WTC11 (cell line): ENCODE results near the gene DDX20. TPM values are rescaled to one million over a fixed set of nuclear protein-coding genes. Genes with fewer than 3 reads are reported as not detected.

ENCODE experiments used
- CREM ChIP-seq: sonication (generic); formaldehyde crosslinking; IDR thresholded peaks from 2 replicates; pipeline ENCODE4 v1.8.1; 2022; ENCODE audit warnings: mild to moderate bottlenecking, missing genetic modification reagents, moderate library complexity
- ESRRA ChIP-seq: sonication (generic); formaldehyde crosslinking; IDR thresholded peaks from 2 replicates; pipeline ENCODE4 v1.8.1; 2022; ENCODE audit warnings: mild to moderate bottlenecking, missing genetic modification reagents, borderline replicate concordance
- ETV6 ChIP-seq: sonication (generic); formaldehyde crosslinking; IDR thresholded peaks from 2 replicates; pipeline ENCODE4 v1.8.1; 2022; ENCODE audit warnings: mild to moderate bottlenecking, missing genetic modification reagents
- FOXK1 ChIP-seq: sonication (generic); formaldehyde crosslinking; IDR thresholded peaks from 2 replicates; pipeline ENCODE4 v1.8.0; 2022; ENCODE audit warnings: mild to moderate bottlenecking, moderate library complexity, missing genetic modification reagents
- GTF2I ChIP-seq: fragments of 250-450 bp; sonication (Bioruptor Pico); conservative IDR thresholded peaks from 2 replicates; pipeline ENCODE4 v1.4.0; 2021; ENCODE audit warnings: mild to moderate bottlenecking
- NFYB ChIP-seq: sonication (generic); formaldehyde crosslinking; conservative IDR thresholded peaks from 2 replicates; pipeline ENCODE4 v1.8.0; 2022; ENCODE audit warnings: low read depth, missing genetic modification reagents
- PRRX2 ChIP-seq: fragments of 250-450 bp; sonication (Bioruptor Pico); IDR thresholded peaks from 2 replicates; pipeline ENCODE4 v1.8.0; 2021; ENCODE audit warnings: mild to moderate bottlenecking
- RELA ChIP-seq: sonication (generic); formaldehyde crosslinking; IDR thresholded peaks from 2 replicates; pipeline ENCODE4 v1.8.1; 2022; ENCODE audit warnings: missing genetic modification reagents, mild to moderate bottlenecking, borderline replicate concordance
- SMAD3 ChIP-seq: sonication (generic); formaldehyde crosslinking; IDR thresholded peaks from 2 replicates; pipeline ENCODE4 v1.8.0; 2022; ENCODE audit warnings: missing genetic modification reagents, mild to moderate bottlenecking, borderline replicate concordance
- SP1 ChIP-seq: sonication (generic); formaldehyde crosslinking; conservative IDR thresholded peaks from 2 replicates; pipeline ENCODE4 v1.8.1; 2022; ENCODE audit warnings: missing genetic modification reagents
- ZNF219 ChIP-seq: sonication (generic); formaldehyde crosslinking; IDR thresholded peaks from 2 replicates; pipeline ENCODE4 v1.8.0; 2023; ENCODE audit warnings: missing genetic modification reagents, mild to moderate bottlenecking, borderline replicate concordance
- ZNF232 ChIP-seq: sonication (generic); formaldehyde crosslinking; IDR thresholded peaks from 2 replicates; pipeline ENCODE4 v1.8.0; 2022; ENCODE audit warnings: mild to moderate bottlenecking, missing genetic modification reagents
- ZNF317 ChIP-seq: sonication (generic); formaldehyde crosslinking; IDR thresholded peaks from 2 replicates; pipeline ENCODE4 v1.8.1; 2023; ENCODE audit warnings: low read depth, mild to moderate bottlenecking, moderate library complexity, missing genetic modification reagents, borderline replicate concordance
- total RNA-seq: library from RNA; stranded (reverse); gene quantifications from 3 replicates; pipeline ENCODE4 v1.2.3, GENCODE V29; 2021
- TF ChIP-seq, protein P1 (sequence below): fragments of 250-450 bp; sonication (Bioruptor Pico); IDR thresholded peaks from 2 replicates; pipeline ENCODE4 v1.9.0; 2021; ENCODE audit warnings: mild to moderate bottlenecking
- TF ChIP-seq, protein P2 (sequence below): sonication (generic); formaldehyde crosslinking; IDR thresholded peaks from 2 replicates; pipeline ENCODE4 v1.8.0; 2022; ENCODE audit warnings: mild to moderate bottlenecking, missing genetic modification reagents
- TF ChIP-seq, protein P3 (sequence below): fragments of 250-450 bp; sonication (Bioruptor Pico); IDR thresholded peaks from 2 replicates; pipeline ENCODE4 v1.9.0; 2021; ENCODE audit warnings: moderate library complexity, mild to moderate bottlenecking, inconsistent platforms, borderline replicate concordance
- TF ChIP-seq, protein P4 (sequence below): sonication (generic); formaldehyde crosslinking; IDR thresholded peaks from 2 replicates; pipeline ENCODE4 v1.8.1; 2022; ENCODE audit warnings: low read depth, mild to moderate bottlenecking, moderate library complexity, missing genetic modification reagents, borderline replicate concordance
- TF ChIP-seq, protein P5 (sequence below): sonication (generic); formaldehyde crosslinking; IDR thresholded peaks from 2 replicates; pipeline ENCODE4 v1.8.0; 2023; ENCODE audit warnings: missing genetic modification reagents
- TF ChIP-seq, protein P6 (sequence below): sonication (generic); formaldehyde crosslinking; conservative IDR thresholded peaks from 2 replicates; pipeline ENCODE4 v1.8.1; 2023; ENCODE audit warnings: mild to moderate bottlenecking, low read depth, missing genetic modification reagents, moderate library complexity
- TF ChIP-seq, protein P7 (sequence below): sonication (generic); formaldehyde crosslinking; IDR thresholded peaks from 2 replicates; pipeline ENCODE4 v1.8.0; 2023; ENCODE audit warnings: missing genetic modification reagents, mild to moderate bottlenecking, borderline replicate concordance
- TF ChIP-seq, protein P8 (sequence below): sonication (generic); formaldehyde crosslinking; IDR thresholded peaks from 2 replicates; pipeline ENCODE4 v1.8.1; 2022; ENCODE audit warnings: mild to moderate bottlenecking, moderate library complexity, missing genetic modification reagents
- TF ChIP-seq, protein P9 (sequence below): sonication (generic); formaldehyde crosslinking; IDR thresholded peaks from 2 replicates; pipeline ENCODE4 v1.8.1; 2023; ENCODE audit warnings: mild to moderate bottlenecking, missing genetic modification reagents, moderate library complexity

DDX20 gene
- total RNA-seq, 1 experiment from 2014 or later: 19.3 TPM

DNA sequence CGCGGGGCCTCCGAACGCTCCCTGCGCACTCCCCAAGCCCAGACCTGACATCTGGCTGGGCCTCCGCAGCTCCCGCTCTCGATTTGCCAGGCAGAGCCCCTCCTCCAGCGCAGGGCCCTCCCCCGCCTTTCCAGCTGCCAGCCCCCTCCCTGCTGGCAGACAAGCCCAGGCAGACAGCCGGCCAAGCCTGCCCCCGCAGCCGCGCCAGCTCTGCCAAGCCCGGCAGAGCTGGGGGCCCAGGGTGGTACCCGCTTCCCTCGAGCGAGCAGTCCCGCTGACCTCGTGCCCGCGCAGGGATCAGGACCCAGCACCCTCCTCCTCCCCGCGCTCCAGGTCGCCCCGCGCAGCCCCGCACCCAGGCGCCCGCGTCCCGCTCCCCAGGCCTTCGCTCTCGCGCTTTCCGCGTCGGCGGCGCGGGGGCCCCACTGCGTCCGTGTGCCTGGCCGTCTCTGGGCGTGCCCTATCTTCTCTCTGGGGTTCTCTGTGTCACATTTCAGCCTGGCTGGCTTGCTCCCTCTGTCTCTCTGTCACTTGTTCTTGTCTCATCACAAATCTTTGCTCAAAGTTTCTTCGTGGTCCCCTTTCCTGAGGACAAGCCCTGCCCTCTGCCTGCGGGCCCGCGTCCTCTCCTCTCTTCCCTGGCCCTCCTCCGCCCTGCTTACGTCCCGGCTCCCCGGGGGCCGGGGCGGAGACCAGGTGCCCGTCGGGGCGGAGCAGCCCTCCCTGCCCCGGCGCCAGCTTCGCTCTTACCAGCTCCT lies 17.1 kb upstream of the DDX20 start (continued):
- TF ChIP-seq, protein P1, sequence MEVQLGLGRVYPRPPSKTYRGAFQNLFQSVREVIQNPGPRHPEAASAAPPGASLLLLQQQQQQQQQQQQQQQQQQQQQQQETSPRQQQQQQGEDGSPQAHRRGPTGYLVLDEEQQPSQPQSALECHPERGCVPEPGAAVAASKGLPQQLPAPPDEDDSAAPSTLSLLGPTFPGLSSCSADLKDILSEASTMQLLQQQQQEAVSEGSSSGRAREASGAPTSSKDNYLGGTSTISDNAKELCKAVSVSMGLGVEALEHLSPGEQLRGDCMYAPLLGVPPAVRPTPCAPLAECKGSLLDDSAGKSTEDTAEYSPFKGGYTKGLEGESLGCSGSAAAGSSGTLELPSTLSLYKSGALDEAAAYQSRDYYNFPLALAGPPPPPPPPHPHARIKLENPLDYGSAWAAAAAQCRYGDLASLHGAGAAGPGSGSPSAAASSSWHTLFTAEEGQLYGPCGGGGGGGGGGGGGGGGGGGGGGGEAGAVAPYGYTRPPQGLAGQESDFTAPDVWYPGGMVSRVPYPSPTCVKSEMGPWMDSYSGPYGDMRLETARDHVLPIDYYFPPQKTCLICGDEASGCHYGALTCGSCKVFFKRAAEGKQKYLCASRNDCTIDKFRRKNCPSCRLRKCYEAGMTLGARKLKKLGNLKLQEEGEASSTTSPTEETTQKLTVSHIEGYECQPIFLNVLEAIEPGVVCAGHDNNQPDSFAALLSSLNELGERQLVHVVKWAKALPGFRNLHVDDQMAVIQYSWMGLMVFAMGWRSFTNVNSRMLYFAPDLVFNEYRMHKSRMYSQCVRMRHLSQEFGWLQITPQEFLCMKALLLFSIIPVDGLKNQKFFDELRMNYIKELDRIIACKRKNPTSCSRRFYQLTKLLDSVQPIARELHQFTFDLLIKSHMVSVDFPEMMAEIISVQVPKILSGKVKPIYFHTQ: no peak
- TF ChIP-seq SMAD3 (no peak), NFYB (no peak), ZNF219 (peak; percentile 19; the same call in 1 of the 2 replicates), FOXK1 (CRISPR knock-in tag) (no peak), SP1 (CRISPR knock-in tag) (no peak; the same call in 1 of the 2 replicates), ESRRA (CRISPR knock-in tag) (no peak), PRRX2 (CRISPR knock-in tag) (no peak), GTF2I (CRISPR knock-in tag) (no peak), CREM (CRISPR knock-in tag) (no peak), ZNF232 (CRISPR knock-in tag) (no peak), ZNF317 (CRISPR knock-in tag) (0 out of 2 replicates have a peak, but pooled peaks have one; percentile 9), RELA (CRISPR knock-in tag) (no peak), ETV6 (CRISPR knock-in tag) (no peak)
- TF ChIP-seq, protein P2, sequence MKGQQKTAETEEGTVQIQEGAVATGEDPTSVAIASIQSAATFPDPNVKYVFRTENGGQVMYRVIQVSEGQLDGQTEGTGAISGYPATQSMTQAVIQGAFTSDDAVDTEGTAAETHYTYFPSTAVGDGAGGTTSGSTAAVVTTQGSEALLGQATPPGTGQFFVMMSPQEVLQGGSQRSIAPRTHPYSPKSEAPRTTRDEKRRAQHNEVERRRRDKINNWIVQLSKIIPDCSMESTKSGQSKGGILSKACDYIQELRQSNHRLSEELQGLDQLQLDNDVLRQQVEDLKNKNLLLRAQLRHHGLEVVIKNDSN (CRISPR knock-in tag): no peak
- TF ChIP-seq, protein P3, sequence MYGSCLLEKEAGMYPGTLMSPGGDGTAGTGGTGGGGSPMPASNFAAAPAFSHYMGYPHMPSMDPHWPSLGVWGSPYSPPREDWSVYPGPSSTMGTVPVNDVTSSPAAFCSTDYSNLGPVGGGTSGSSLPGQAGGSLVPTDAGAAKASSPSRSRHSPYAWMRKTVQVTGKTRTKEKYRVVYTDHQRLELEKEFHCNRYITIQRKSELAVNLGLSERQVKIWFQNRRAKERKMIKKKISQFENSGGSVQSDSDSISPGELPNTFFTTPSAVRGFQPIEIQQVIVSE (CRISPR knock-in tag): no peak
- TF ChIP-seq, protein P4, sequence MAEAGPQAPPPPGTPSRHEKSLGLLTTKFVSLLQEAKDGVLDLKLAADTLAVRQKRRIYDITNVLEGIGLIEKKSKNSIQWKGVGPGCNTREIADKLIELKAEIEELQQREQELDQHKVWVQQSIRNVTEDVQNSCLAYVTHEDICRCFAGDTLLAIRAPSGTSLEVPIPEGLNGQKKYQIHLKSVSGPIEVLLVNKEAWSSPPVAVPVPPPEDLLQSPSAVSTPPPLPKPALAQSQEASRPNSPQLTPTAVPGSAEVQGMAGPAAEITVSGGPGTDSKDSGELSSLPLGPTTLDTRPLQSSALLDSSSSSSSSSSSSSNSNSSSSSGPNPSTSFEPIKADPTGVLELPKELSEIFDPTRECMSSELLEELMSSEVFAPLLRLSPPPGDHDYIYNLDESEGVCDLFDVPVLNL: no peak
- TF ChIP-seq, protein P5, sequence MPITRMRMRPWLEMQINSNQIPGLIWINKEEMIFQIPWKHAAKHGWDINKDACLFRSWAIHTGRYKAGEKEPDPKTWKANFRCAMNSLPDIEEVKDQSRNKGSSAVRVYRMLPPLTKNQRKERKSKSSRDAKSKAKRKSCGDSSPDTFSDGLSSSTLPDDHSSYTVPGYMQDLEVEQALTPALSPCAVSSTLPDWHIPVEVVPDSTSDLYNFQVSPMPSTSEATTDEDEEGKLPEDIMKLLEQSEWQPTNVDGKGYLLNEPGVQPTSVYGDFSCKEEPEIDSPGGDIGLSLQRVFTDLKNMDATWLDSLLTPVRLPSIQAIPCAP (CRISPR knock-in tag): no peak
- TF ChIP-seq, protein P6, sequence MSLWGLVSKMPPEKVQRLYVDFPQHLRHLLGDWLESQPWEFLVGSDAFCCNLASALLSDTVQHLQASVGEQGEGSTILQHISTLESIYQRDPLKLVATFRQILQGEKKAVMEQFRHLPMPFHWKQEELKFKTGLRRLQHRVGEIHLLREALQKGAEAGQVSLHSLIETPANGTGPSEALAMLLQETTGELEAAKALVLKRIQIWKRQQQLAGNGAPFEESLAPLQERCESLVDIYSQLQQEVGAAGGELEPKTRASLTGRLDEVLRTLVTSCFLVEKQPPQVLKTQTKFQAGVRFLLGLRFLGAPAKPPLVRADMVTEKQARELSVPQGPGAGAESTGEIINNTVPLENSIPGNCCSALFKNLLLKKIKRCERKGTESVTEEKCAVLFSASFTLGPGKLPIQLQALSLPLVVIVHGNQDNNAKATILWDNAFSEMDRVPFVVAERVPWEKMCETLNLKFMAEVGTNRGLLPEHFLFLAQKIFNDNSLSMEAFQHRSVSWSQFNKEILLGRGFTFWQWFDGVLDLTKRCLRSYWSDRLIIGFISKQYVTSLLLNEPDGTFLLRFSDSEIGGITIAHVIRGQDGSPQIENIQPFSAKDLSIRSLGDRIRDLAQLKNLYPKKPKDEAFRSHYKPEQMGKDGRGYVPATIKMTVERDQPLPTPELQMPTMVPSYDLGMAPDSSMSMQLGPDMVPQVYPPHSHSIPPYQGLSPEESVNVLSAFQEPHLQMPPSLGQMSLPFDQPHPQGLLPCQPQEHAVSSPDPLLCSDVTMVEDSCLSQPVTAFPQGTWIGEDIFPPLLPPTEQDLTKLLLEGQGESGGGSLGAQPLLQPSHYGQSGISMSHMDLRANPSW: no peak
- TF ChIP-seq, protein P7, sequence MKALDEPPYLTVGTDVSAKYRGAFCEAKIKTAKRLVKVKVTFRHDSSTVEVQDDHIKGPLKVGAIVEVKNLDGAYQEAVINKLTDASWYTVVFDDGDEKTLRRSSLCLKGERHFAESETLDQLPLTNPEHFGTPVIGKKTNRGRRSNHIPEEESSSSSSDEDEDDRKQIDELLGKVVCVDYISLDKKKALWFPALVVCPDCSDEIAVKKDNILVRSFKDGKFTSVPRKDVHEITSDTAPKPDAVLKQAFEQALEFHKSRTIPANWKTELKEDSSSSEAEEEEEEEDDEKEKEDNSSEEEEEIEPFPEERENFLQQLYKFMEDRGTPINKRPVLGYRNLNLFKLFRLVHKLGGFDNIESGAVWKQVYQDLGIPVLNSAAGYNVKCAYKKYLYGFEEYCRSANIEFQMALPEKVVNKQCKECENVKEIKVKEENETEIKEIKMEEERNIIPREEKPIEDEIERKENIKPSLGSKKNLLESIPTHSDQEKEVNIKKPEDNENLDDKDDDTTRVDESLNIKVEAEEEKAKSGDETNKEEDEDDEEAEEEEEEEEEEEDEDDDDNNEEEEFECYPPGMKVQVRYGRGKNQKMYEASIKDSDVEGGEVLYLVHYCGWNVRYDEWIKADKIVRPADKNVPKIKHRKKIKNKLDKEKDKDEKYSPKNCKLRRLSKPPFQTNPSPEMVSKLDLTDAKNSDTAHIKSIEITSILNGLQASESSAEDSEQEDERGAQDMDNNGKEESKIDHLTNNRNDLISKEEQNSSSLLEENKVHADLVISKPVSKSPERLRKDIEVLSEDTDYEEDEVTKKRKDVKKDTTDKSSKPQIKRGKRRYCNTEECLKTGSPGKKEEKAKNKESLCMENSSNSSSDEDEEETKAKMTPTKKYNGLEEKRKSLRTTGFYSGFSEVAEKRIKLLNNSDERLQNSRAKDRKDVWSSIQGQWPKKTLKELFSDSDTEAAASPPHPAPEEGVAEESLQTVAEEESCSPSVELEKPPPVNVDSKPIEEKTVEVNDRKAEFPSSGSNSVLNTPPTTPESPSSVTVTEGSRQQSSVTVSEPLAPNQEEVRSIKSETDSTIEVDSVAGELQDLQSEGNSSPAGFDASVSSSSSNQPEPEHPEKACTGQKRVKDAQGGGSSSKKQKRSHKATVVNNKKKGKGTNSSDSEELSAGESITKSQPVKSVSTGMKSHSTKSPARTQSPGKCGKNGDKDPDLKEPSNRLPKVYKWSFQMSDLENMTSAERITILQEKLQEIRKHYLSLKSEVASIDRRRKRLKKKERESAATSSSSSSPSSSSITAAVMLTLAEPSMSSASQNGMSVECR (CRISPR knock-in tag): 0 out of 2 replicates have a peak, but pooled peaks have one; percentile 24
- TF ChIP-seq, protein P8, sequence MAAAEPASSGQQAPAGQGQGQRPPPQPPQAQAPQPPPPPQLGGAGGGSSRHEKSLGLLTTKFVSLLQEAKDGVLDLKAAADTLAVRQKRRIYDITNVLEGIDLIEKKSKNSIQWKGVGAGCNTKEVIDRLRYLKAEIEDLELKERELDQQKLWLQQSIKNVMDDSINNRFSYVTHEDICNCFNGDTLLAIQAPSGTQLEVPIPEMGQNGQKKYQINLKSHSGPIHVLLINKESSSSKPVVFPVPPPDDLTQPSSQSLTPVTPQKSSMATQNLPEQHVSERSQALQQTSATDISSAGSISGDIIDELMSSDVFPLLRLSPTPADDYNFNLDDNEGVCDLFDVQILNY: peak; percentile 68; the same call in 1 of the 2 replicates
- TF ChIP-seq, protein P9, sequence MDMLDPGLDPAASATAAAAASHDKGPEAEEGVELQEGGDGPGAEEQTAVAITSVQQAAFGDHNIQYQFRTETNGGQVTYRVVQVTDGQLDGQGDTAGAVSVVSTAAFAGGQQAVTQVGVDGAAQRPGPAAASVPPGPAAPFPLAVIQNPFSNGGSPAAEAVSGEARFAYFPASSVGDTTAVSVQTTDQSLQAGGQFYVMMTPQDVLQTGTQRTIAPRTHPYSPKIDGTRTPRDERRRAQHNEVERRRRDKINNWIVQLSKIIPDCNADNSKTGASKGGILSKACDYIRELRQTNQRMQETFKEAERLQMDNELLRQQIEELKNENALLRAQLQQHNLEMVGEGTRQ (CRISPR knock-in tag): no peak
